Neuron (in vitro differentiated cells): ENCODE results near the gene BMAL1.
A peak's percentile ranks its signal among the peaks of the same experiment; 100 is the strongest.

Source experiments
- H2AFZ ChIP-seq: one replicate; pipeline ENCODE4 v1.6.1; 2013; ENCODE audit warnings: low read depth, mild to moderate bottlenecking, inconsistent platforms, low read length, moderate library complexity
- H3K27me3 ChIP-seq: one replicate; pipeline ENCODE4 v1.6.1; 2013; ENCODE audit warnings: low read length; ENCODE audit not compliant: insufficient read depth
- H3K36me3 ChIP-seq: one replicate; pipeline ENCODE4 v1.6.1; 2013; ENCODE audit warnings: low read length; ENCODE audit not compliant: insufficient read depth
- H3K4me1 ChIP-seq: one replicate; pipeline ENCODE4 v1.6.1; 2013; ENCODE audit warnings: low read length; ENCODE audit not compliant: insufficient read depth
- H3K4me3 ChIP-seq: 2 replicates; pipeline ENCODE4 v1.5.1; 2013; ENCODE audit warnings: mild to moderate bottlenecking, low read length, moderate library complexity
- H3K9me3 ChIP-seq: one replicate; pipeline ENCODE4 v1.6.1; 2013; ENCODE audit warnings: low read length

BMAL1 gene

GRCh38 chr11:13277768-13278608, at the start of gene BMAL1:
BMAL1 (plus strand) TSS chr11:13277790; CDS start chr11:13354309, 76,519 bp downstream.
- Histone ChIP-seq H3K4me3 (peak within 1 kb of the TSS; percentile 72), H2AFZ (peak within 1 kb of the TSS; percentile 95), H3K27me3 (peaks cover 31% of the 10 kb centered on the region), H3K9me3 (no peaks in the 10 kb centered on the region), H3K4me1 (peaks cover 12% of the 10 kb centered on the region), H3K36me3 (no peaks in the 10 kb centered on the region)

DNA sequence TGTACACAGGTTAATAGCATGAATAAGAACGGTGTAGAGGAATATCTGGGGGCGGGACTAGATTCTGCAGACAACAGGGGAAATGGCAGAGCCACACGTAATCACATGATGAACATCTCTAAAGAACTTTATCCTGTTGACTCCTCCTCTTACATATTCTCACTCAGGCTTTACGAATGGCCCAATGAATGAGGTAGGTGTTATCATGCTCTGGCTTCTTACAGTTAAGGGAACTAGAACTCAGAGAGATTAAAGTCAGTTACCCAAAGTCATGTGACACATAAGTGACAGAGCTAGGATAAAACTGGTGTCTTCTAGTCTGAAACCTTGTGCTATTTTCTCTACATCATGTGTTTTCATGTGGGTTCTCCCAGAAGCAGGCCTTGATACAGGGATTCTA, 49.0 kb upstream of the BMAL1 start:
- peaks cover 20% of the 10 kb centered on the region for H3K4me1 ChIP-seq
- no peak overlapping the region for H3K4me3 ChIP-seq

GRCh38 chr11:13229136-13229535, 48.5 kb upstream of the BMAL1 start:
- H2AFZ ChIP-seq, result no peak overlapping the region
- no peaks in the 10 kb centered on the region for H3K36me3 ChIP-seq
- no peak overlapping the region for H3K4me3 ChIP-seq
- H3K27me3 ChIP-seq, result no peaks in the 10 kb centered on the region
- no peaks in the 10 kb centered on the region for H3K9me3 ChIP-seq
- H3K4me1 ChIP-seq, result peaks cover 20% of the 10 kb centered on the region

More for the DNA sequence above, 49.0 kb upstream of the BMAL1 start:
- Histone ChIP-seq H2AFZ (no peak overlapping the region), H3K27me3 (no peaks in the 10 kb centered on the region), H3K36me3 (no peaks in the 10 kb centered on the region), H3K9me3 (no peaks in the 10 kb centered on the region)

DNA sequence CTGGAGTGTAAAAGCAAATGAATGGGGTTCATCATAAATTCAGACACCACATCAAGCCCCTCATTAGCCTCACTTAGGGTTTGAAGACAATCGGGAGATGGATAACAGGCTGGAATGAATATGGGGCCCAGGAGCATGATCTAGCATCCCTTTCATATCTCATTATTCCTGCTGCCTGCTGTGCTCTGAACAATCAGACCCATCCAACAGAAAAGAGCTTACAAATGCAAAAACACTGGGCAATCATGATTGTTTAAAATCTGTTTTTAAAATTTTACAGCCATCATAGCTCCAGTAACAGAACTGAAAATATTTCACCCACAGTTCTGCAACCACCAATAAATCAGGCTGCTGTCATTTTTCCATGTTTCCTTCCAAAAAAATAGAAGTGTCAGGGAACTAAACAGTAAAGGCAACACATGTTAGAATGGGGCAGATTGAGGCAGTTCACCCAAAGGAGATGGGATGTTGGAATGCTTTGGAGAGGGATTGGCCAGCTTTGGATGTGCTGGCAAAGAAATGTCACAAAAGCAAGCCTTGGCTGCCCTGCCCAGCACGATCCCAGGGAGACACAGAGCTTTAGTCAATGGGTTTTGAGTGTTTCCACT, 47.8 kb upstream of the BMAL1 start:
- Histone ChIP-seq H3K36me3 (no peaks in the 10 kb centered on the region), H2AFZ (no peak overlapping the region), H3K4me1 (peaks cover 20% of the 10 kb centered on the region), H3K27me3 (no peaks in the 10 kb centered on the region), H3K9me3 (no peaks in the 10 kb centered on the region), H3K4me3 (no peak overlapping the region)

DNA sequence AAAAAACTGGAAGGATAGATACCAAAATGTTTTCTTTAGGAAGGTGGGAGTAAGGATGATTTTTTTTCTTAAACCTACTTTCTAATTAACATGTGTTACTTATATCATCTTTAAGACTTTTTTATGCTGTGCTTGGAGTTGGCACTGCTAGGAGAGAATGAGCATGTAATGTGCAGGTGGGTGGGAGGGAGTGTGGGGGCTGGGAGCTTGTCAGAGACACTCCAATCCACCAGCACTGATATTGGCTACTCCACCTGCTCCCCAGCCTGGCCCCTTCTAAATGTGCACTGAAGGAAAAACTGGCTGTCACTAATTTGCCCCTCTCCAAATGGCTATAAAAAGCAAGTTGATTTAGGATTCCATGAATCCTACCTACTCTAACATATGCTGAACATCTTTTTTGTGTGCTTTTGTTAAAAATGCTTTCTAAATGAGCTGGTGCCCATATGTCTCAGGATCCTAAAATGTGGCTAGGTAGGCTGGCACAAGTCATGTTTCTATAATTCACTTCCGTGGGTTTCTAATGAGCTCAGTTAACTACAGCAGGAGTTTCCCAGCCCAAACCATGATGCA, 44.3 kb upstream of the BMAL1 start:
- H3K4me3 ChIP-seq, result no peak overlapping the region
- H2AFZ ChIP-seq, result no peak overlapping the region

DNA sequence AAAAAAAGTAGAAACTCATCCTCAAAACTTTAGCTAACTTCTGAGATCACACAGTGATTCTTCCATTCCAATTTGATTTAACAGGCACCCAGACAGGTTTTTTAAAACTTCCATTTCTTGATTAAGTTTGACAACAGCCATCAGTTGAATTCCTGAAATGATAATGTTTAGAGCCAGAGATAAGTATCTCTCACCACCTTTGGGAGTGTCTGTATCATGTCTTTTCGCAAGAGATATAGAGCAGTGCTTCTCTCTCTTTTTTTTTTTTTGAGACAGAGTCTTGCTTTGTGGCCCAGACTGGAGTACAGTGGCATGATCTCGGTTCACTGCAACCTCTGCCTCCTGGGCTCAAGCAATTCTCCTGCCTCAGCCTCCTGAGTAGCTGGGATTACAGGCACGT, 41.7 kb upstream of the BMAL1 start:
- Histone ChIP-seq H3K4me1 (no peaks in the 10 kb centered on the region), H3K36me3 (no peaks in the 10 kb centered on the region), H3K9me3 (peaks cover 3% of the 10 kb centered on the region), H3K27me3 (no peaks in the 10 kb centered on the region), H2AFZ (no peak overlapping the region), H3K4me3 (no peak overlapping the region)

More for the DNA sequence above, 44.3 kb upstream of the BMAL1 start:
- Histone ChIP-seq H3K36me3 (no peaks in the 10 kb centered on the region), H3K27me3 (no peaks in the 10 kb centered on the region), H3K9me3 (peaks cover 3% of the 10 kb centered on the region), H3K4me1 (peaks cover 20% of the 10 kb centered on the region)

- no peak overlapping the region for H2AFZ ChIP-seq
- H3K9me3 ChIP-seq, result peaks cover 3% of the 10 kb centered on the region
- no peaks in the 10 kb centered on the region for H3K4me1 ChIP-seq
- H3K27me3 ChIP-seq, result no peaks in the 10 kb centered on the region
- no peaks in the 10 kb centered on the region for H3K36me3 ChIP-seq
- no peak overlapping the region for H3K4me3 ChIP-seq
Observed at GRCh38 chr11:13236626-13237025, 41.0 kb upstream of the BMAL1 start.

- Histone ChIP-seq H2AFZ (no peak overlapping the region), H3K27me3 (no peaks in the 10 kb centered on the region), H3K36me3 (no peaks in the 10 kb centered on the region), H3K4me1 (no peaks in the 10 kb centered on the region), H3K4me3 (no peak overlapping the region), H3K9me3 (peaks cover 3% of the 10 kb centered on the region)
Observed at GRCh38 chr11:13237761-13238160, 39.8 kb upstream of the BMAL1 start.

DNA sequence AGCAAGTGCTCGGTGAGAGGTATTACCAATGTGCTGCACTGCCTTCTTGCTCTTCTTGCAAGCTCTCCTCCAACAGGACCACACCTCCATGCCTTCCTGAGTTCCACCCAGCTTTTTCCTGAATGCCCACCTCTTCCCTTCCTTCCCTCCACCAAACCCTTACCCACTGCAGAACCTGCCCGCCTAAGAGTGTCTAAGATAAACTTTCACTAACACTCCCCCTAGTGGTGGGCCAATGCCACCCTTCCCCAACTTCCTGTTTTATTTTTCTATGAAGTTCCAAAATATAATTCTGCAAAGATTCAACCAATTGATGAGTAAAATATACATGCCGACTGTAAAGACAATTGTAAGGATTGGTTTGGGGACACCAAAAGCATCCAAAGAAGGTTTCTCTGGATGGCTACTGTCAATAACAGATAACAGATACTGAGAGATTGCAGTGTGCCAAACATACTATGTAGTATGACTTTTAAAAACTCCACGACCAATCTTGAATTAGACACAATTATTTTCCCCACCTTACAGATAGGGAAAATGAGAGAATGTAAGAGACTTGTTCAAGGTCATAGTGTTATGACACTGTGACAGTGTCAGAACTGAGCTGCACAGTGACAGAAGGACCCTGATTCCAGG, 38.6 kb upstream of the BMAL1 start:
- Histone ChIP-seq H3K4me1 (no peaks in the 10 kb centered on the region), H3K4me3 (no peak overlapping the region), H3K36me3 (no peaks in the 10 kb centered on the region), H3K9me3 (peaks cover 3% of the 10 kb centered on the region), H3K27me3 (no peaks in the 10 kb centered on the region), H2AFZ (no peak overlapping the region)

DNA sequence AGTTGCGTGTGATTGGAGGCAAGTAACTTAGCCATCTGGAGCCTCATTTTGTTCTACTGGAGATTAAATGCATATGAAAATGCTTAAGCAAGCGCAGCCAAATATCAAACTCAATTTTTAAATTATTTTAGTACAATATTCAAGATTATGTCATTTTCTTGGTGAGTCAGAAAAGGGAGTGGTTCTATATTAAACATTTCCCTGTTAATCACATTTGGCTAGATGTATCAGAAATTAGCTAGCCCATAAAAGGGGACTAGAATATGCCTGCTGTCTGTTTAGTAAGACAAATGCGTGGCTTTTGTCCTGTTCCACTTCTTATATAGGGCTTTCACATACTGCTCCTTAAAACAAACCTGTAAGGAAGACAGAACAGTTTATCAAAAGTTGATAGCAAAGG, 35.0 kb upstream of the BMAL1 start:
- no peaks in the 10 kb centered on the region for H3K36me3 ChIP-seq
- H2AFZ ChIP-seq, result no peak overlapping the region
- H3K27me3 ChIP-seq, result no peaks in the 10 kb centered on the region
- H3K4me1 ChIP-seq, result no peaks in the 10 kb centered on the region
- no peaks in the 10 kb centered on the region for H3K9me3 ChIP-seq
- no peak overlapping the region for H3K4me3 ChIP-seq

GRCh38 chr11:13247606-13248296, 29.8 kb upstream of the BMAL1 start:
- Histone ChIP-seq H3K36me3 (no peaks in the 10 kb centered on the region), H3K4me1 (peaks cover 6% of the 10 kb centered on the region), H3K9me3 (no peaks in the 10 kb centered on the region), H3K4me3 (no peak overlapping the region), H2AFZ (no peak overlapping the region), H3K27me3 (no peaks in the 10 kb centered on the region)

DNA sequence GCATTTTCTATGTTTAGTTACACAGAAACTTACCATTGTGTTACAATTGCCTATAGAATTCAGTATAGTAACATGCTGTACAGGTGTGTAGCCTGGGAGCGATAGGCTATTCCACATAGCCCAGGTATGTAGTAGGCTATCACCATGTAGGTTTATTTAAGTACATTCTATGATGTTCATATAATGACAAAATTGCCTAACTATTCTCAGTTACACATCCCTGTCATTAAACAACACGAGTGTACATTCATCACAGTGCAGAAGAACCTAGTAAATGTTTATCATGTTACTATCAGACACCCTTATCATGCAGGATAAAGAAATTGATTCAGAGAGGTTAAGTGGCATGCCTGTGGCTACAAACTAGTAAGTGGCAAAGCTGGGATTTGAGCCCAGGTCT, 28.4 kb upstream of the BMAL1 start:
- no peak overlapping the region for H2AFZ ChIP-seq
- H3K27me3 ChIP-seq, result no peaks in the 10 kb centered on the region
- H3K36me3 ChIP-seq, result no peaks in the 10 kb centered on the region
- H3K4me3 ChIP-seq, result no peak overlapping the region
- no peaks in the 10 kb centered on the region for H3K9me3 ChIP-seq
- peaks cover 6% of the 10 kb centered on the region for H3K4me1 ChIP-seq
